8988T (cell line): Measurements from ENCODE around the gene IGF1R.

Experiments
- DNase-seq: peaks from one replicate; pipeline ENCODE4 v3.0.0; 2011

Gene IGF1R

GRCh38 chr15:98673133-98673532 lies 24.8 kb downstream of the IGF1R start:
- DNase-seq = no peak

- no peak for DNase-seq
These were observed 26.0 kb downstream of the IGF1R start for GRCh38 chr15:98674336-98674735.

- no peak for DNase-seq
These were observed 28.4 kb downstream of the IGF1R start for GRCh38 chr15:98676586-98677270.

- no peak for DNase-seq
These were observed 29.2 kb downstream of the IGF1R start for GRCh38 chr15:98677345-98678059.

- DNase-seq = no peak
These were observed 30.1 kb downstream of the IGF1R start for GRCh38 chr15:98678484-98678883.

- DNase-seq = no peak
These were observed 32.7 kb downstream of the IGF1R start for GRCh38 chr15:98681061-98681460.

GRCh38 chr15:98682992-98683701 lies 34.8 kb downstream of the IGF1R start:
- no peak for DNase-seq

- no peak for DNase-seq
These were observed 35.5 kb downstream of the IGF1R start for GRCh38 chr15:98683831-98684230.

GRCh38 chr15:98684436-98684835 lies 36.1 kb downstream of the IGF1R start:
- DNase-seq = no peak

- DNase-seq = no peak
These were observed 36.7 kb downstream of the IGF1R start for GRCh38 chr15:98684995-98685525.

GRCh38 chr15:98686983-98687382 lies 38.6 kb downstream of the IGF1R start:
- DNase-seq = no peak

GRCh38 chr15:98689431-98689861 lies 41.1 kb downstream of the IGF1R start:
- DNase-seq = no peak

- DNase-seq = no peak
These were observed 42.1 kb downstream of the IGF1R start for GRCh38 chr15:98690272-98690950.

GRCh38 chr15:98692213-98692612 lies 43.9 kb downstream of the IGF1R start:
- no peak for DNase-seq

GRCh38 chr15:98694161-98694560 lies 45.8 kb downstream of the IGF1R start:
- no peak for DNase-seq

GRCh38 chr15:98698792-98699191 lies 50.5 kb downstream of the IGF1R start:
- no peak for DNase-seq

- no peak for DNase-seq
These were observed 51.5 kb downstream of the IGF1R start for GRCh38 chr15:98699591-98700424.

- no peak for DNase-seq
These were observed 52.2 kb downstream of the IGF1R start for GRCh38 chr15:98700519-98700918.

- no peak for DNase-seq
These were observed 54.9 kb downstream of the IGF1R start for GRCh38 chr15:98703126-98703685.

- DNase-seq = no peak
These were observed 56.7 kb downstream of the IGF1R start for GRCh38 chr15:98705070-98705469.

GRCh38 chr15:98706387-98706786 lies 58.0 kb downstream of the IGF1R start:
- DNase-seq = no peak

- DNase-seq = no peak
These were observed 58.6 kb downstream of the IGF1R start for GRCh38 chr15:98706986-98707385.
